Body of pancreas (tissue), 4 donors: Measurements from ENCODE around the gene CD48.

ENCODE experiments used
- CTCF ChIP-seq, 7 experiments: fragments of 450-650 bp in 4 of 7; fragments of 200-600 bp in 3 of 7; sonication (generic) in 3 of 7; IDR thresholded peaks; one replicate each; pipeline ENCODE4 v1.5.1; 2016 to 2019; ENCODE audit warnings: antibody characterized with exemption in 7 of 7
- POLR2A ChIP-seq, 3 donors: fragments of 450-650 bp; IDR thresholded peaks; one replicate each; pipeline ENCODE4 v1.6.1; 2016; ENCODE audit warnings: antibody characterized with exemption in 3 of 3, mild to moderate bottlenecking in 2 of 3

DNA sequence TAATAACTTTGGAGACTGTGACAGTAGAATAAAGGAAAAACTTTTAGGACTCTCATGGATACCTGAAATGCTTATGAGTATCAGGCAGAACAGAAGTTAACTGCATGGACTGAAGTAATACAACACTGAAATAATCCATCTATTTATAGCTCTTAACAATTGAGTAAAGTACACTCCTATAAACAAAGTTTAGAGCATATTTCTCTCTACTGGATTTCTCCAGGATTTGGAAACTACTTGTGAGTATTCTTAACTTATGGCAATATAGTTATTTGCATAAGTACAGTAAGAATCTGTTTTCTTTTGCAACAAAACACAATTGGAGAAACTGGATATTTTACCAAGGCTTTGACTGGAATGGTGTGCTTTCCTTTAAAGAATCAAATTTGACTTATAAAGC lies 9.9 kb upstream of the CD48 start:
- TF ChIP-seq POLR2A (IDR thresholded peaks at IDR 0.05) = no peak
- no peak for TF ChIP-seq CTCF (IDR thresholded peaks at IDR 0.05)
